PC-9 (cell line): ENCODE data around the gene ATF6.

Experiments
- EZH2 ChIP-seq: fragments of 200-600 bp; sonication (generic); IDR thresholded peaks from 2 replicates; pipeline ENCODE4 v1.8.0; 2017; ENCODE audit warnings: antibody characterized with exemption, low read depth
- TF ChIP-seq, protein P1 (sequence below): fragments of 200-600 bp; sonication (generic); conservative IDR thresholded peaks from 2 replicates; pipeline ENCODE4 v1.6.1; 2017; ENCODE audit warnings: mixed run types, antibody characterized with exemption, mild to moderate bottlenecking, moderate library complexity

DNA sequence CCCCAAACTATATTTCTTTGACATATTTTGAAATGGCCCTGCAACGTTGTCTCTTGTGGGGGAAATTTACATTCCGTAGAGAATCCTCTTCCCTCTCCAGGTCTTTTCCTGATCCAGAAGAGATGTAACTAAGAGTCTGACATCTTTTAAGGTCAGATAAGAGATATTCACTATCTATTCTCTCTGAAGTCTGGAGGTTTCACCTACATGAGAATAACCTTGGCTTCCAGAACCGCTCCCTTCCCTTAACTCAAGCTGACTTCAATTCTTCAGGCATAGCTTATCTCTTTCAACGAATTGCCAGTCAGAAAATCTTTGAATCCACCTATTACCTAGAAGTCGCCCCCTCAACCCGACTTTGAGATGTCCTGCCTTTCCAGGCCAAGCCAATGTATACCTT lies 34.9 kb upstream of the ATF6 start:
- TF ChIP-seq EZH2 = no peak
- TF ChIP-seq, protein P1, sequence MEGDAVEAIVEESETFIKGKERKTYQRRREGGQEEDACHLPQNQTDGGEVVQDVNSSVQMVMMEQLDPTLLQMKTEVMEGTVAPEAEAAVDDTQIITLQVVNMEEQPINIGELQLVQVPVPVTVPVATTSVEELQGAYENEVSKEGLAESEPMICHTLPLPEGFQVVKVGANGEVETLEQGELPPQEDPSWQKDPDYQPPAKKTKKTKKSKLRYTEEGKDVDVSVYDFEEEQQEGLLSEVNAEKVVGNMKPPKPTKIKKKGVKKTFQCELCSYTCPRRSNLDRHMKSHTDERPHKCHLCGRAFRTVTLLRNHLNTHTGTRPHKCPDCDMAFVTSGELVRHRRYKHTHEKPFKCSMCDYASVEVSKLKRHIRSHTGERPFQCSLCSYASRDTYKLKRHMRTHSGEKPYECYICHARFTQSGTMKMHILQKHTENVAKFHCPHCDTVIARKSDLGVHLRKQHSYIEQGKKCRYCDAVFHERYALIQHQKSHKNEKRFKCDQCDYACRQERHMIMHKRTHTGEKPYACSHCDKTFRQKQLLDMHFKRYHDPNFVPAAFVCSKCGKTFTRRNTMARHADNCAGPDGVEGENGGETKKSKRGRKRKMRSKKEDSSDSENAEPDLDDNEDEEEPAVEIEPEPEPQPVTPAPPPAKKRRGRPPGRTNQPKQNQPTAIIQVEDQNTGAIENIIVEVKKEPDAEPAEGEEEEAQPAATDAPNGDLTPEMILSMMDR = no peak
